Measurements from ENCODE around the gene ITGAD. TPM values are rescaled to one million over a fixed set of nuclear protein-coding genes. Genes with fewer than 3 reads are reported as not detected.

Gene ITGAD
- total and polyA plus RNA-seq, 2 of the 8 experiments (the other 6 are each of a cell fraction or from before 2014, with no cell fraction given), result 0.06 TPM; not detected in 1

DNA sequence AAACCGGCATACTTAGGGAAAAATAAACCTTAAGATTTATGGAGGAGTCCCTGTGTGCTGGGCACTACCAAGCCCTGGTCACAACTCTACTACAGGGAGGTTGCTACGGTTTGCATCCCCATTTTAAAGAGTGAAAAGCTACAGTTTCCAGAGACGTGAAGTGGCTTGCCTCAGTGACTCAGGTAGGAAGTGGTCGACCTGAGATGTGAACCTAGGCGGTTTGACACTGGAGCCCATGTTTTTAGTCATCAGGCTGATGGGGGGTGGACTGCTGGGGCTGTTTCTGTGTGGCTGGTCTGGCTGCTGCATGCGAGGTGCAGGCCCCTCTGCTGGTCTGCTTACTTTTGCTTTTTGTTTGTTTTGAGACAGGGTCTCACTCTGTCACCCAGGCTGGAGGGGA lies 28.5 kb downstream of the ITGAD start:
- no peak overlapping the region for H3K27ac ChIP-seq (ENCODE audit: low read depth, low read length)
- DNase-seq (ENCODE audit: low read depth in 1 of 2, low spot score in 2 of 2) (no peak), FAIRE-seq (no peak)
- POLR2A ChIA-PET (ENCODE audit: partially characterized antibody), result interaction anchor here (0.6 kb wide), 1 partner anchor 464 kb away, joined by 3 read pairs; the partner anchor contains the start of gene SETD1A
- H4K20me1 ChIP-seq (replicated peaks in 1 of 2; ENCODE audit: control insufficient read depth in 1 of 2, insufficient read depth in 2 of 2, low read length in 2 of 2), result no peaks in the 10 kb centered on the region
- CTCF ChIA-PET (ENCODE audit: partially characterized antibody), result interaction anchor here (1.3 to 1.8 kb wide), 2 partner anchors 21 to 30 kb away, joined by 4 read pairs; partner anchors contain the start of gene ZNF843
- H3K23me2 ChIP-seq (ENCODE audit: low read depth, low read length), result no peaks in the 10 kb centered on the region
- H3K23ac ChIP-seq (ENCODE audit: insufficient read length), result no peak overlapping the region
- no peak for TF ChIP-seq BRCA1 (IDR thresholded peaks at IDR 0.05; ENCODE audit: low read depth, low read length)
- TF ChIP-seq ZNF274 (IDR thresholded peaks at IDR 0.05; ENCODE audit: borderline replicate concordance, extremely low read depth, low read length), result peak; percentile 24; the same call in 1 of the 2 replicates
- H3K9me3 ChIP-seq (ENCODE audit: insufficient read depth in 2 of 2, low read depth in 1 of 2, low read length in 1 of 2), result no peaks in the 10 kb centered on the region
- no peaks in the 10 kb centered on the region for H3K4me1 ChIP-seq (replicated peaks in 1 of 4; ENCODE audit: control insufficient read depth in 3 of 4, insufficient read depth in 4 of 4, low read length in 3 of 4)
- H3K36me3 ChIP-seq (ENCODE audit: control insufficient read depth in 2 of 4, insufficient read depth in 4 of 4, low read length in 3 of 4), result no peaks in the 10 kb centered on the region
- 73% methylated on average over 6 of the region's 6 CpGs; no CpG with 5 or more reads in 1 of the 2 experiments for WGBS, 2 experiments (ENCODE audit: extremely low coverage in 1 of 2, insufficient coverage in 1 of 2, insufficient read length in 1 of 2, insufficient replicate concordance in 2 of 2, low coverage in 1 of 2, low lambda C conversion rate in 2 of 2, missing lambda C conversion rate in 1 of 2)
- H3K4ac ChIP-seq (replicated peaks; ENCODE audit: insufficient read length, low read depth, low read length), result no peak overlapping the region
- H3K18ac ChIP-seq (ENCODE audit: extremely low read depth, low read length), result no peak overlapping the region
- no peak overlapping the region for H4K91ac ChIP-seq (replicated peaks; ENCODE audit: insufficient read length, low read length)
- no peak overlapping the region for H4K8ac ChIP-seq (ENCODE audit: extremely low read depth, insufficient read depth, low read length)
- no peak overlapping the region for H2AFZ ChIP-seq (ENCODE audit: low read length)
- no peak overlapping the region for H2BK5ac ChIP-seq (ENCODE audit: low read depth, low read length)
- no peaks in the 10 kb centered on the region for H3K79me1 ChIP-seq (ENCODE audit: low read depth, low read length)
- H2AK5ac ChIP-seq (ENCODE audit: low read depth, low read length), result no peak overlapping the region
- H3K4me3 ChIP-seq (ENCODE audit: extremely low read depth in 1 of 4, insufficient read depth in 2 of 4, low read depth in 3 of 4, low read length in 4 of 4), result no peak overlapping the region
- H2BK12ac ChIP-seq (ENCODE audit: low read depth, low read length), result no peak overlapping the region
- H2BK20ac ChIP-seq (ENCODE audit: low read length), result no peak overlapping the region
- H3K9ac ChIP-seq (replicated peaks in 1 of 4; ENCODE audit: extremely low read depth in 1 of 4, low read depth in 3 of 4, low read length in 3 of 4), result no peak overlapping the region
- H3K79me2 ChIP-seq (ENCODE audit: control insufficient read depth in 1 of 2, insufficient read depth in 2 of 2, low read length in 2 of 2), result no peaks in the 10 kb centered on the region
- H4K5ac ChIP-seq (ENCODE audit: insufficient read length, low read depth, low read length), result no peak overlapping the region
- no peak overlapping the region for H2BK15ac ChIP-seq (ENCODE audit: low read length)
- H3K56ac ChIP-seq (replicated peaks; ENCODE audit: insufficient read length, low read depth, low read length), result no peak overlapping the region
- no peak overlapping the region for H3K14ac ChIP-seq (ENCODE audit: insufficient read length)
- H3K4me2 ChIP-seq (ENCODE audit: insufficient read depth in 1 of 2, low read depth in 2 of 2, low read length in 2 of 2), result no peak overlapping the region
- H3K27me3 ChIP-seq (replicated peaks in 1 of 4; ENCODE audit: control insufficient read depth in 3 of 4, extremely low read depth in 1 of 4, insufficient read depth in 3 of 4, low read length in 3 of 4), result peaks cover 0 to 8% (median 7%) of the 10 kb centered on the region in 4 experiments; a peak in 6 of 7 replicates
- no peak overlapping the region for H2BK120ac ChIP-seq (replicated peaks; ENCODE audit: low read depth, low read length)

Data from H1 (cell line).